GM21381 (cell line): ENCODE results near the gene ERC2.

Experiments
- ATAC-seq: cut with Tn5 transposase; IDR thresholded peaks from one replicate; pipeline ENCODE4 v1.9.1; 2021; ENCODE audit warnings: mild to moderate bottlenecking, moderate library complexity; ENCODE audit not compliant: unreplicated experiment

ERC2 gene

GRCh38 chr3:55639143-55639542, 829.1 kb downstream of the ERC2 start:
- ATAC-seq, result no peak

- ATAC-seq, result no peak
These were observed 830.2 kb downstream of the ERC2 start for GRCh38 chr3:55637906-55638638.

- ATAC-seq, result no peak
These were observed 831.7 kb downstream of the ERC2 start for GRCh38 chr3:55636300-55637195.

- no peak for ATAC-seq
These were observed 833.9 kb downstream of the ERC2 start for GRCh38 chr3:55634345-55634744.

DNA sequence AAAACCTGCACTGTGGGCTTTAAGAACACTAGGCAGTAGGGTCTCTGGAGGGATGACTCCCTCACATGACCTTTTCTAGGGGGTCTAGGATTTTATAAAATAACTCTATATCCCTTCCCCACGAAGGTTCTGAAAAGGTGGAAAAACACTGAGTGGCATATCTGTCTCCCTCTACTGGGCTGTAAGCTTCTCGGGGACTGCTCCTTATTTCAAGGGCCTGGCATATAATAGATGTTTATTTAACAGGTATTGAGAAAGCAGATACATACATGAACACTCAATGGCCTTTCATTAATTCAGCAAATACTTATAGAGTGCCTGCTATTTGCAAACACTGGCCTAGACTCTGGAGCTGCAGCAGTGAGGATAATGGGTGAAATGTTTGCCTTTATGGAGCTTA, 834.9 kb downstream of the ERC2 start:
- no peak for ATAC-seq

DNA sequence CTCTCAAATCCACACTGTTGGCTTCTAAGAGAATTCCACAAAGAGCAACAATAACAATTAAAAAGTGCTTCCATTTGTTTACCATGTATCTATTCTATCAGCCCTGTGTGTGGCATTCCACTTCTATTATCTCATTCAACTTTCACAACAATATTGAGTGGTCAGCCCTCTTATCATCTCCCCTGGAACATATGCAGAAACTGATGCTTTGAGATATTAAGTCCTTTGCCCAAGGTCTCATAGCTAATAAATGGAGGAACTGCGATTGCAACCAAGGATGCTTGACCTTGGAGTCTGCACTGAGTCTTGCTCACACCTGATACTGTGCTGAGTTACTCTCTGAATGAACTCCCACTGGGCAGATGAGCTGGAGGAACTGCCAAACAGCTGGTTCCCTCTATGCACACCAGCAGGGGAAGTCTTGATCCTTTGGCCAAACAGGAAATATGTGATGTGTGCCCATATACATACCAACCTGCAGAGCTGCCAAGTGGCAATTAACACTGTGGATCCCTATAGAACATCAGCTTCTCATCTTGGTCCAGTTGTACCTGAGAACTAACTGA, 836.4 kb downstream of the ERC2 start:
- no peak for ATAC-seq

GRCh38 chr3:55630921-55631299, 837.4 kb downstream of the ERC2 start:
- ATAC-seq, result no peak

- no peak for ATAC-seq
These were observed 837.9 kb downstream of the ERC2 start for GRCh38 chr3:55630280-55630920.

- ATAC-seq, result no peak
These were observed 838.8 kb downstream of the ERC2 start for GRCh38 chr3:55629432-55629831.

DNA sequence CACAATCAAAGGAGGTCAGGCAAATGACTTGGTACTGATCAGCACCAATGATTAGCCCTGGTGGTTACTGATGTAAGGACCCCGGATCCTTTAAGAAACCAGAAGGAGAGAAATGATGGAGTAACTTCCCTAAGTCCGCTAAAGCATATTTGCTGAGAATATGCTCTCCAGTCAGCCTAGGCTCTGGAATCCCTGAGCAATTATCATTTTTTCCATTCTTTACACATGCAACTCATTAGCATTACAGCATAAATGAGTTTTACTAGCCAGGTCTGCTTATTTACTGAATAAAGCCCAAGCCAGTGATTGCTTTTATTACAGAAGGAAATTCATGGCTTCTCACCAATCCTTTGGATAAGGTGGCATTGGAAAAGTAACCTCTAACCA, 842.0 kb downstream of the ERC2 start:
- no peak for ATAC-seq

DNA sequence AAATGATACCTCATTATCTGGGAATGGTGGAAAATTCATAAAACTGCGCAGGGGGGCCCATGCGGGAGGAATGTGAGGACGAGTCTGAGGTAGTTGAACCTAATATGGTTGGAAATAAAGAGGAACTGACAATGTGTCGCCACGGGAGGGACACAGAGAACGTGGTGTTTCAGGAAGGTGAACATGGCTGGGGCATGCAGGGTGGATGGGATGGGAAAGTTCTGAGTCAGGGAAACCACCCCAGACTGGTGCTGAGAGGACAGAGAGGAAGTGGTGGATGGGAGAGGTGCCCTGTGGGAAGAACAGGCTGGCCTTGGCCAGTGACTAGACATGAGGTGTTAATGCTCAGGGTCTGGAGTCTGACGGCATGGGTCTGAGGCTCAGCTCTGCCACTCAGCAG, 844.0 kb downstream of the ERC2 start:
- ATAC-seq, result no peak

DNA sequence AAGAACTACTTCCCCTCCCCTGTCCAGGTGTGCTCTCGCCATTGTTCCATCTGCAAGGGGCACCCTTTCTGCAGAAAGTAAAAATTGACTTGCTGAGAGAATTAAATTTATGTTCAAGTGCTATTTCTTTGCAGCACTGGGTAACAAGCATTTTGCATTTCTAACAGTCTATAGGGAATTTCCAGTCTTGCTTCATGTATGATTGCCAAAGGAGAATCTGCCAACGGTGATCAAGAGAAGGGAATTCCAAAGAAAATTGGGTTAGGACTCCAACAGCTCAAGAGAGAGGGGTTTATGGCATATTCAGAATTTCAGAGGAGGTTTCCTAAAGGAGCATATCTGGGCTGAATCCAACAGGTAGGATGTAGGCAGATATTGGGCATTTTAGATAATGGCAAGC, 844.5 kb downstream of the ERC2 start:
- ATAC-seq, result no peak

DNA sequence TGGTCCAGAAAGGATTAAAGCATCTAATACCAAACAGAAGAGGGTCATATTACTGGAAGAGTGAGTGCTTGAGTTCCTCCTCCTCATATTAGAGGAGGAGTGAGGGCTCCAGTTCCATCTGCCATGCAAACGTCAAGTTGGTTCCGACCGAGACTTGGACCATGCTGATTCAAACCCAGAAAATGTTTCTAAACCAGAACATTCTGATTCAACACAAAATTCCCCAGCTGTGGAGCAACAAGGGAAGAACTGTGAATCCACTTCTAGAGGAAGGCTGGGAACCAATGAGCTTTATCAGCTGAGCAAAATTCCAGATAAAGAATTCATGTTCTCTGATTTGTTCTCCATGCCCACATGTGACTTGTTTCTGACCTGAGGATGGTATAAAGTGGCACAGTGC, 845.5 kb downstream of the ERC2 start:
- ATAC-seq, result no peak

- ATAC-seq, result no peak
These were observed 846.2 kb downstream of the ERC2 start for GRCh38 chr3:55622116-55622515.

- no peak for ATAC-seq
These were observed 846.6 kb downstream of the ERC2 start for GRCh38 chr3:55621648-55622047.

- ATAC-seq, result no peak
These were observed 847.2 kb downstream of the ERC2 start for GRCh38 chr3:55621026-55621422.

DNA sequence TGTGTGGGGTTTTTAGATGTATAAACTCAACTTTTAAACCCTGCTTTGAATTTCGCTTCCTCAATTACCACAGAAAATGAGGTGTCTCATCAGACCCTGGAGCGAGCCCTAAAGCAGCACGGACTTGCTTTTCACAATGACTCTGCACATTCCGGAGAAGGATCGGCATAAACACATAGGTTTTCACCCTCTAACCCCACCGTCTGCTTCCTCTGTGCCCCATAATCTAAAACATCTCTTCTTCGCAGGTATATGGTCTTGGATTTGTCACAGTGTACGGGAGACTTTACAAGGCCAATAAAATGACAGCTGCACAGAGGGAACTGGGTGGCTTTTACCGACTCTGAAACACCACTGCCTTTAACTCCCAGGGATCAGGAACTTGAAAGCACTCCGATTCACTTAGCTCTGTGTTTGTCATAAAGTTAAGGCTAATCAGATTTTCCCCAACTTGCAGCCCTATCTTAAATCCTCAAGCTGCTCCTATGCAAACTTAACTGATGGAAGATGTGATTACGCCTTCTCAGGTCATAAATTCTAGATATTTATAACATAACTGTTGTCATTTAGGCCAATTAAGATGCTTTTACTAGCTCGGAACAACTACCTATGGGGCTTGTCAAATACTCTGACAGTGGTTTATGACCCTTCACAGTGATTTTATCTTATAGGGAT, 847.8 kb downstream of the ERC2 start:
- no peak for ATAC-seq

DNA sequence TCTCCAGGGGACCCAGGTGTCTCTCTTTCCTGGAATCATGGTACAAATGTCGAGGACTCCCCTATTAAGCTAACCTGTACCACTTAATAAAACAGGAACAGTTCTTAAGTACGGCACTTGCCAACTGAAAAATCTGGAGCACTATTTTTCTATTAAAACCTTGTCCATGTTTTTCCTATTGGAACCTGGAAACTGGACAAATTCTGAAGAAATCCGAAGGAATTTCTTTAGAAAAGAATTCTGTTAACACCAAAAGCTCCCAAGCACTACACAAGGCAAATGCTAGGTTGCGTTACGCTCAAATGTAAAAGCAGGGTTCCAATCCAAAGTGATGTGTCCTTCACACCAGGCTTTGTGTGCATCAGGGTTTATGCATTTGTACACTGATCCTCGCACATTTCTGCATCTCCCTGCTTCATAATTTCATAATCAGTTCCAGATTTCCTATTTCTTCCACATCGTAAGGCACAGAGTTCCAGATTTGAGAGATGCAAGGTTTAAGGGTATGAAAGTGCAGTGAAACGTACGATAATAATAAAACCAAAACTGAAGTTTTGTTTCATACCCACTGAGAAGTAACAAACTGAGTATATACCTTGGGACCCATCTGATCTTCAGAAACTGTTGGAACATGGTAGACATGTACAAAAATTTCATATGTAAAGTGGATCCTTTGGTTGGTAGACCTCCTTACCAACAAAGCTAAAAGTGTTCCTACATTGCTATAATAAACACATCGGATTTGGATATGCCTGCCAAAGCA, 849.0 kb downstream of the ERC2 start:
- ATAC-seq, result no peak

DNA sequence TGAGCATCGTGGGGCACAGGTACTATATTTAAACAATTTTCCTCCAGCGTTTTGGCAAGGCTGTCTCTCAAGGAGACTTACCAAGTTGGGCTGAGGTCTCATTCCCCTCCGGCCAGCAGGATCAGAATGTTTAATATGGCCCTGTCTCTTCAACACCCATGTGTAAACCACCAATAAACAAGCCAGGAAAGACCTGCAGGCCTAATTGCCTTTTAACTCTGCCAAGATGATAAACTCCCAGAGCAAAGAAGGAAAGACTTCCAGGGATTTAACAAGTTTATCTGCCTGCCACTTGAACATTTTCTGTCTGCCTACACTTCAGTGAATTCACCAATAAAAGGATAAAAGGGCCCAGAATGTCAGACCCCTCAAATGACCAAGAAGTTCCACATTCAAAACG, 850.9 kb downstream of the ERC2 start:
- ATAC-seq, result no peak

DNA sequence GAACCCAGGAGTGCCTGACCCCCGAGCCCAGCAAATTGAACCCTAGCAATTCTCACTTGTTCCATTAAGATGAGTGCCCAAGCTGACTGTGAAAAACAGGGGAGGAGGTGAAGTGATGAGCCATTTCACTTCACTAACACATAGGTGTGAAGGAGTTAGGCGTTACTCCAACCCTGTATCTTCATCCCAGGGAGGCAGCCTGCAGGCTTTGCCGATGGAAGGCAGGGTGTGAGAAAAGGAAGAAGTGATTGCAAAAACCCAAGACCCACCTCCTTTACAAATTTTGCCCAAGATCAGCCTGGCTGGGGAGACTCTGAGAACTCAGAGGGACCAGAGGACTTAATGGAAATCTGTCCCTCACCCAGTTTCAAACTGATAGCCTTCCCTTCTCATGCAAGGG, 851.5 kb downstream of the ERC2 start:
- ATAC-seq, result no peak
